ENCODE data around the gene HMMR. TPM values are rescaled to one million over a fixed set of nuclear protein-coding genes. Genes with fewer than 3 reads are reported as not detected.

The HMMR gene
- total and polyA plus RNA-seq, 2 of the 4 experiments (the other 2 are of a cell fraction), result 13.0 to 24.6 TPM

- dilution Hi-C loops (cut with HindIII; ENCODE audit: low sequenced_read_pairs, unreplicated experiment) (no loop called here), in situ Hi-C loops (cut with MboI; ENCODE audit: low sequenced_read_pairs) (no loop called here), intact Hi-C loops (cut with micrococcal nuclease) (no loop called here)
- no TSS peak for BruUV-seq (replicated peaks)
- Histone ChIP-seq H4K20me1 (ENCODE audit: insufficient read depth, low read length) (no peaks in the 10 kb centered on the region), H2BK20ac (ENCODE audit: low read depth, low read length) (no peak overlapping the region), H2BK15ac (ENCODE audit: low read depth, low read length) (no peak overlapping the region), H3K4me1 (ENCODE audit: control insufficient read depth, insufficient read depth, low read length) (peaks cover 3% of the 10 kb centered on the region; the same call in 1 of the 2 replicates), H3K18ac (ENCODE audit: low read depth, low read length) (no peak overlapping the region), H3K27ac (ENCODE audit: insufficient read depth, low read length) (no peak overlapping the region), H3K9me1 (ENCODE audit: insufficient read depth, low read length) (0 out of 2 replicates have a peak, but pooled peaks cover 3% of the 10 kb centered on the region), H3K23ac (ENCODE audit: low read depth, low read length) (no peak overlapping the region), H3K9me3 (ENCODE audit: control insufficient read depth, insufficient read depth, low read length) (no peaks in the 10 kb centered on the region), H3K36me3 (ENCODE audit: control insufficient read depth, insufficient read depth, low read length) (peaks cover 3% of the 10 kb centered on the region; the same call in 1 of the 2 replicates), H4K5ac (ENCODE audit: low read depth, low read length) (no peak overlapping the region), H2BK5ac (ENCODE audit: low read depth, low read length, poor library complexity, severe bottlenecking) (no peak overlapping the region), H3K27me3 (ENCODE audit: control insufficient read depth, insufficient read depth, low read length) (no peaks in the 10 kb centered on the region), H2BK120ac (ENCODE audit: low read depth, low read length) (no peak overlapping the region), H2AK5ac (ENCODE audit: low read depth, low read length) (no peak overlapping the region), H2AK9ac (replicated peaks; ENCODE audit: low read depth, low read length, poor library complexity) (no peak overlapping the region), H4K8ac (ENCODE audit: low read depth in 2 of 2, low read length in 2 of 2) (no peak overlapping the region), H3K14ac (replicated peaks; ENCODE audit: low read depth, low read length) (no peak overlapping the region), H3K4me2 (ENCODE audit: low read depth, low read length) (no peak overlapping the region), H3K4ac (ENCODE audit: low read depth, low read length) (no peak overlapping the region), H3K79me1 (ENCODE audit: low read depth in 1 of 2, low read length in 2 of 2) (peaks cover 0 to 3% of the 10 kb centered on the region in 2 experiments; a peak in 1 of 4 replicates), H3K56ac (ENCODE audit: extremely low read depth, insufficient read depth, low read length) (no peak overlapping the region), H4K91ac (ENCODE audit: insufficient read depth, low read depth, low read length) (no peak overlapping the region), H3K4me3 (ENCODE audit: insufficient read depth, low read depth, low read length) (no peak overlapping the region), H3K9ac (ENCODE audit: low read depth, low read length) (no peak overlapping the region), H2AFZ (replicated peaks; ENCODE audit: low read length, poor library complexity) (no peak overlapping the region)
- no peak for DNase-seq
- POLR2A ChIA-PET (ENCODE audit: unreplicated experiment), result no interaction called here
- CTCF ChIA-PET, result no interaction called here
- WGBS, 2 experiments (ENCODE audit: extremely low coverage in 2 of 2, insufficient read length in 1 of 2), result no CpG with 5 or more reads among the region's 2 CpGs
- TF ChIP-seq, protein P1, sequence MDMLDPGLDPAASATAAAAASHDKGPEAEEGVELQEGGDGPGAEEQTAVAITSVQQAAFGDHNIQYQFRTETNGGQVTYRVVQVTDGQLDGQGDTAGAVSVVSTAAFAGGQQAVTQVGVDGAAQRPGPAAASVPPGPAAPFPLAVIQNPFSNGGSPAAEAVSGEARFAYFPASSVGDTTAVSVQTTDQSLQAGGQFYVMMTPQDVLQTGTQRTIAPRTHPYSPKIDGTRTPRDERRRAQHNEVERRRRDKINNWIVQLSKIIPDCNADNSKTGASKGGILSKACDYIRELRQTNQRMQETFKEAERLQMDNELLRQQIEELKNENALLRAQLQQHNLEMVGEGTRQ (IDR thresholded peaks at IDR 0.05; ENCODE audit: low read depth, low read length), result no peak
- TF ChIP-seq BHLHE40 (IDR thresholded peaks at IDR 0.05; ENCODE audit: low read depth, low read length), result no peak
- TF ChIP-seq MAFK (IDR thresholded peaks at IDR 0.05; ENCODE audit: low read depth, low read length), result no peak
- TF ChIP-seq MAZ (IDR thresholded peaks at IDR 0.05; ENCODE audit: borderline replicate concordance, low read depth, low read length), result no peak
- TF ChIP-seq RCOR1 (IDR thresholded peaks at IDR 0.05; ENCODE audit: insufficient replicate concordance, low read length), result no peak
- TF ChIP-seq, protein P2, sequence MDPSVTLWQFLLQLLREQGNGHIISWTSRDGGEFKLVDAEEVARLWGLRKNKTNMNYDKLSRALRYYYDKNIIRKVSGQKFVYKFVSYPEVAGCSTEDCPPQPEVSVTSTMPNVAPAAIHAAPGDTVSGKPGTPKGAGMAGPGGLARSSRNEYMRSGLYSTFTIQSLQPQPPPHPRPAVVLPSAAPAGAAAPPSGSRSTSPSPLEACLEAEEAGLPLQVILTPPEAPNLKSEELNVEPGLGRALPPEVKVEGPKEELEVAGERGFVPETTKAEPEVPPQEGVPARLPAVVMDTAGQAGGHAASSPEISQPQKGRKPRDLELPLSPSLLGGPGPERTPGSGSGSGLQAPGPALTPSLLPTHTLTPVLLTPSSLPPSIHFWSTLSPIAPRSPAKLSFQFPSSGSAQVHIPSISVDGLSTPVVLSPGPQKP (IDR thresholded peaks at IDR 0.05; ENCODE audit: borderline replicate concordance, low read depth, low read length), result no peak
- no peak for TF ChIP-seq NFE2L2 (IDR thresholded peaks at IDR 0.05; ENCODE audit: low read depth, low read length)
- TF ChIP-seq CTCF (conservative IDR thresholded peaks at IDR 0.05; ENCODE audit: low read depth, low read length), result no peak
- no peak for TF ChIP-seq POLR2A (IDR thresholded peaks at IDR 0.05; ENCODE audit: low read depth, low read length)
- TF ChIP-seq RFX5 (IDR thresholded peaks at IDR 0.05; ENCODE audit: low read depth, low read length), result no peak
- no peak for TF ChIP-seq SMC3 (IDR thresholded peaks at IDR 0.05; ENCODE audit: low read depth, low read length)
- TF ChIP-seq MXI1 (IDR thresholded peaks at IDR 0.05; ENCODE audit: borderline replicate concordance, low read depth, low read length), result no peak
- no peak for TF ChIP-seq CHD1 (IDR thresholded peaks at IDR 0.05; ENCODE audit: low read depth, low read length)
- no peak for TF ChIP-seq CEBPB (IDR thresholded peaks at IDR 0.05; ENCODE audit: low read depth, low read length)
- TF ChIP-seq FOS (IDR thresholded peaks at IDR 0.05; ENCODE audit: low read depth, low read length), result no peak
- no peak for ATAC-seq (ENCODE audit: low read depth)
These were observed 15.0 kb downstream of the HMMR start for GRCh38 chr5:163475411-163475810.

All from IMR-90 (cell line).